Endothelial cell of umbilical vein (primary cell): Measurements from ENCODE around the gene CBLB. TPM values are rescaled to one million over a fixed set of nuclear protein-coding genes. Genes with fewer than 3 reads are reported as not detected.

Experiments
- BruUV-seq: library from RNA; stranded (reverse); fragments of 400-500 nt; replicated peaks from 2 replicates; lab custom pipeline; 2021; lab: Mats Ljungman, UMichigan
- CTCF ChIA-PET: fragments of 300-600, 350-600 bp; sonication (Branson Sonifier 250); formaldehyde crosslinking; loops from one replicate; lab custom pipeline; 2021; ENCODE audit warnings: antibody characterized with exemption, inconsistent platforms; lab: Charles Lee
- POLR2A ChIA-PET: fragments of 300-600, 350-600 bp; sonication (Branson Sonifier 250); formaldehyde crosslinking; loops from one replicate; lab custom pipeline; 2021; ENCODE audit warnings: antibody characterized with exemption, inconsistent platforms; lab: Charles Lee
- DNase-seq: peaks from one replicate; pipeline ENCODE4 v3.0.0-alpha.2; 2011; ENCODE audit warnings: low read depth, low spot score
- FAIRE-seq: peaks from 2 replicates; lab custom pipeline; 2011; peaks lifted over from hg19 to GRCh38; lab: Jason Lieb, UNC
- H2AFZ ChIP-seq: 2 replicates; pipeline ENCODE4 v1.6.0; 2012; ENCODE audit warnings: low read depth, low read length, control low read depth, inconsistent platforms
- H3K27ac ChIP-seq: 2 replicates; pipeline ENCODE4 v1.5.1; 2011; ENCODE audit warnings: low read depth, mild to moderate bottlenecking, control low read depth, low read length, moderate library complexity; ENCODE audit not compliant: insufficient read depth
- H3K27me3 ChIP-seq, 2 experiments: 2 replicates each; pipeline versions ENCODE4 v1.6.0 to v1.6.1; 2011; ENCODE audit warnings: low read length in 2 of 2, mixed read lengths in 1 of 2; ENCODE audit not compliant: control insufficient read depth in 2 of 2, insufficient read depth in 2 of 2
- H3K36me3 ChIP-seq, 2 experiments: 2 replicates in 1 of 2; 3 replicates in 1 of 2; pipeline ENCODE4 v1.5.1; 2011; ENCODE audit warnings: low read length in 2 of 2, mild to moderate bottlenecking in 1 of 2, moderate library complexity in 1 of 2; ENCODE audit not compliant: control insufficient read depth in 2 of 2, insufficient read depth in 2 of 2; ENCODE audit errors: extremely low read depth in 1 of 2
- H3K4me1 ChIP-seq: 3 replicates; pipeline ENCODE4 v1.5.1; 2011; ENCODE audit warnings: mild to moderate bottlenecking, low read length; ENCODE audit not compliant: control insufficient read depth, insufficient read depth; ENCODE audit errors: extremely low read depth
- H3K4me2 ChIP-seq: 2 replicates; pipeline ENCODE4 v1.6.1; 2011; ENCODE audit warnings: low read length, control low read depth, mixed read lengths; ENCODE audit not compliant: insufficient read depth
- H3K4me3 ChIP-seq, 3 experiments: fragments of 200-600 bp in 1 of 3; sonication (generic), shearing (Covaris generic) in 1 of 3; replicated peaks in 1 of 3; 2 replicates each; pipeline ENCODE4 v1.5.1; 2011 to 2016; ENCODE audit warnings: control low read depth in 3 of 3, low read length in 3 of 3, mild to moderate bottlenecking in 2 of 3, inconsistent platforms in 1 of 3, low read depth in 1 of 3, moderate library complexity in 1 of 3; ENCODE audit not compliant: insufficient read depth in 1 of 3
- H3K79me2 ChIP-seq: 2 replicates; pipeline ENCODE4 v1.6.0; 2012; ENCODE audit warnings: low read length, inconsistent platforms; ENCODE audit not compliant: control insufficient read depth, insufficient read depth
- H3K9ac ChIP-seq: replicated peaks from 2 replicates; pipeline ENCODE3; 2011; ENCODE audit warnings: low read length, control low read depth; ENCODE audit not compliant: insufficient read depth; ENCODE audit errors: extremely low read depth
- H3K9me1 ChIP-seq: replicated peaks from 3 replicates; pipeline ENCODE4 v1.6.0; 2011; ENCODE audit warnings: mild to moderate bottlenecking, low read length; ENCODE audit not compliant: control insufficient read depth, insufficient read depth; ENCODE audit errors: extremely low read depth
- H3K9me3 ChIP-seq: replicated peaks from 2 replicates; pipeline ENCODE4 v1.5.1; 2012; ENCODE audit warnings: low read length, inconsistent platforms; ENCODE audit not compliant: control insufficient read depth, insufficient read depth
- H4K20me1 ChIP-seq: replicated peaks from 2 replicates; pipeline ENCODE3; 2011; ENCODE audit warnings: mild to moderate bottlenecking, low read length; ENCODE audit not compliant: control insufficient read depth, insufficient read depth; ENCODE audit errors: extremely low read depth
- CTCF ChIP-seq, 2 donors: IDR thresholded peaks; 1 replicate in 1 of 2; 2 replicates in 1 of 2; pipeline ENCODE4 v1.5.1; 2011; ENCODE audit warnings: low read length in 2 of 2, mild to moderate bottlenecking in 2 of 2, moderate library complexity in 2 of 2, control low read depth in 1 of 2, inconsistent platforms in 1 of 2, low read depth in 1 of 2; ENCODE audit not compliant: insufficient read depth in 1 of 2; ENCODE audit errors: extremely low read depth in 1 of 2
- EZH2 ChIP-seq: IDR thresholded peaks from 2 replicates; pipeline ENCODE4 v1.6.1; 2012; ENCODE audit warnings: borderline replicate concordance, low read depth, mild to moderate bottlenecking, moderate library complexity, low read length, inconsistent platforms; ENCODE audit not compliant: severe bottlenecking
- FOS ChIP-seq: IDR thresholded peaks from 2 replicates; pipeline ENCODE4 v1.6.1; 2011; ENCODE audit warnings: mild to moderate bottlenecking, low read length, moderate library complexity, borderline replicate concordance; ENCODE audit not compliant: insufficient read depth
- GATA2 ChIP-seq: IDR thresholded peaks from 2 replicates; pipeline ENCODE4 v1.7.0; 2011; ENCODE audit warnings: low read depth, mild to moderate bottlenecking, moderate library complexity, mixed read lengths, low read length; ENCODE audit not compliant: insufficient read length, insufficient read depth
- JUN ChIP-seq: IDR thresholded peaks from 2 replicates; pipeline ENCODE4 v1.6.1; 2011; ENCODE audit warnings: borderline replicate concordance, low read depth; ENCODE audit not compliant: insufficient read length, insufficient read depth
- MAX ChIP-seq: IDR thresholded peaks from 2 replicates; pipeline ENCODE4 v1.6.1; 2011; ENCODE audit not compliant: insufficient read depth, insufficient read length
- MYC ChIP-seq: IDR thresholded peaks from one replicate; pipeline ENCODE4 v1.6.1; 2011; ENCODE audit warnings: mild to moderate bottlenecking, low read depth, low read length
- POLR2A ChIP-seq: IDR thresholded peaks from 2 replicates; pipeline ENCODE4 v1.6.1; 2012; ENCODE audit warnings: low read depth, mild to moderate bottlenecking, control low read depth, low read length
- POLR2AphosphoS5 ChIP-seq: IDR thresholded peaks from 2 replicates; pipeline ENCODE4 v1.6.1; 2012; ENCODE audit warnings: low read depth, mild to moderate bottlenecking, control low read depth, low read length, moderate library complexity; ENCODE audit not compliant: insufficient read depth
- dilution Hi-C: fragments of 300-500 bp; cut with MboI; formaldehyde crosslinking; loops from one replicate; pipeline ENCODE4 v1.15.0; 2019; ENCODE audit warnings: low sequenced_read_pairs; ENCODE audit not compliant: extremely low pct_ligation_motif_present
- intact Hi-C: fragments of 100-400 bp; cut with micrococcal nuclease; formaldehyde crosslinking; loops from one replicate; pipeline ENCODE4 v1.10.0; 2022
- polyA plus RNA-seq, 4 experiments: library from polyadenylated mRNA; depleted of rRNA in 3 of 4; stranded (reverse) in 3 of 4; unstranded in 1 of 4; fragments of >200 nt; gene quantifications; 2 replicates each; pipeline versions ENCODE4 v1.2.1 to v1.2.3, GENCODE V29; 2011 to 2012; ENCODE audit warnings: missing spikeins in 1 of 4
- total RNA-seq: library from RNA; stranded (reverse); gene quantifications from 2 replicates; pipeline ENCODE4 v1.2.3, GENCODE V29; 2021

The CBLB gene
- total and polyA plus RNA-seq, 2 donors (not counting 3 experiments of a cell fraction or from before 2014, with no cell fraction given) = 17.8 to 39.6 TPM

- POLR2A ChIA-PET = no interaction called here
- Histone ChIP-seq H3K4me1 (no peaks in the 10 kb centered on the region), H3K9me3 (no peaks in the 10 kb centered on the region), H3K79me2 (no peaks in the 10 kb centered on the region), H3K27me3 (no peaks in the 10 kb centered on the region), H2AFZ (no peak overlapping the region), H3K4me2 (no peak overlapping the region), H3K9ac (no peak overlapping the region), H4K20me1 (no peaks in the 10 kb centered on the region), H3K27ac (no peak overlapping the region), H3K4me3 (no peak overlapping the region), H3K36me3 (no peaks in the 10 kb centered on the region), H3K9me1 (no peaks in the 10 kb centered on the region)
- intact Hi-C loops (no loop called here), dilution Hi-C loops (no loop called here)
- no peak for DNase-seq
- CTCF ChIA-PET = no interaction called here
- TF ChIP-seq EZH2 (no peak), MAX (no peak), MYC (no peak), GATA2 (no peak), POLR2AphosphoS5 (no peak), CTCF (IDR thresholded peaks at IDR 0.05; ENCODE audit: extremely low read depth in 1 of 2, insufficient read depth in 1 of 2, low read depth in 1 of 2, low read length in 2 of 2) (no peak), JUN (no peak), POLR2A (no peak), FOS (no peak)
- BruUV-seq = no TSS peak
- no peak for FAIRE-seq
Observed at GRCh38 chr3:105899516-105899915, 30.7 kb upstream of the CBLB start.
